Mesothelial cell of epicardium (in vitro differentiated cells): ENCODE data around the gene ETV3L. TPM values are rescaled to one million over a fixed set of nuclear protein-coding genes. Genes with fewer than 3 reads are reported as not detected.

Experiments used
- DNase-seq, 2 experiments: peaks; one replicate each; pipeline ENCODE4 v3.0.0; 2021; ENCODE audit warnings: low spot score in 2 of 2; ENCODE audit not compliant: unreplicated experiment in 2 of 2
- H3K27ac Mint-ChIP-seq: 2 replicates; pipeline ENCODE4 v1.8.0; 2021; ENCODE audit warnings: mixed read lengths
- H3K27me3 Mint-ChIP-seq: 2 replicates; pipeline ENCODE4 v1.8.0; 2021; ENCODE audit warnings: low read depth, mixed read lengths
- H3K36me3 Mint-ChIP-seq: 2 replicates; pipeline ENCODE4 v1.8.0; 2021; ENCODE audit warnings: mixed read lengths
- H3K4me1 Mint-ChIP-seq: 2 replicates; pipeline ENCODE4 v1.8.0; 2021; ENCODE audit warnings: mixed read lengths
- H3K4me3 Mint-ChIP-seq: 2 replicates; pipeline ENCODE4 v1.8.0; 2021; ENCODE audit warnings: mild to moderate bottlenecking, moderate library complexity, mixed read lengths
- H3K9me3 Mint-ChIP-seq: 2 replicates; pipeline ENCODE4 v1.8.0; 2021; ENCODE audit warnings: mixed read lengths
- total RNA-seq: library from RNA; stranded (reverse); gene quantifications from 3 replicates; pipeline ENCODE4 v1.2.1, GENCODE V29; 2021
- TF ChIP-seq, protein P1 (sequence below): fragments of 200-600 bp; sonication (generic); IDR thresholded peaks from one replicate; pipeline ENCODE4 v1.5.0; 2021; ENCODE audit warnings: antibody characterized with exemption; ENCODE audit not compliant: unreplicated experiment

ETV3L gene
- total RNA-seq, 1 donor from 2014 or later = not detected

DNA sequence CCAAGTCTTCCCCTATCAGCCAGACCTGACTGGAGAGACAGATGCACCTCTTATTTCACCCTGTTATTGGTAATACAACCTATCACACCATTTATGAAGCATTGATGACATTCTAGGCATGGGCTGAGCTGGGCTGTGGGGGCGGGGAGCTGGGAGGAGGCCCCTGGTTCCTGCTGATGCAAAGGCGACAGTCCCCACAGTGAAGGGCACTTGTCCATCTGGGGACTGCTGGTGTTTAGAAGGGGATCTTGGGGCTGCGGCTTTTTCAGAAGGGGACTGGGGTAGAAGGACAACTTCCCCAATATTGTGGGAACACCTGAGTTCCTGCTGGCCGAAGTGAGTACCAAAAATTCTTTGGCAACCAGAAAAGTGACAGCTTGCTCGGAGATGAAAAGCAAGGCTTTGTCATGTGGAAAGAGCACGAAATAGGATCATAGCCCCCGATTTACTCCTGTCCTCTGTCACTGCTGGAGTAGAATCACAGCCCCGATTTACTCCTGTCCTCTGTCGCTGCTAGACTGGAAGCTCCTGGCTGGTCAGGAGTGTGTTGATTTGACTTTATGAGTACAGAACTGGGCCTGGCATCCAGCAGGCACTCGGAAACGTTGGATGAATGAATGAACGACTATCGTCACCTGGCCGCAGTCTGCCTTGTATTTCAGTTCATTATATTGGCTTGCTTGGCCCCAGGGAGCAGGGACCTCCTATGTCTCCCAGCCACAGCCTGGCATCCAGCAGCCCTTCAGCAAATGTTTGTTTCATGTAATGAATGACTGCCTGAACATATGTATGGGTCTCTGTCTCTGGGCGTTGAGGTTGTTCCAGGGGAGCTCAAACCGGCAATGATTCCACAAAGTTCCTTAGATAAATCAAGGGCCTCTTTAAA lies 16.5 kb upstream of the ETV3L start:
- TF ChIP-seq, protein P1, sequence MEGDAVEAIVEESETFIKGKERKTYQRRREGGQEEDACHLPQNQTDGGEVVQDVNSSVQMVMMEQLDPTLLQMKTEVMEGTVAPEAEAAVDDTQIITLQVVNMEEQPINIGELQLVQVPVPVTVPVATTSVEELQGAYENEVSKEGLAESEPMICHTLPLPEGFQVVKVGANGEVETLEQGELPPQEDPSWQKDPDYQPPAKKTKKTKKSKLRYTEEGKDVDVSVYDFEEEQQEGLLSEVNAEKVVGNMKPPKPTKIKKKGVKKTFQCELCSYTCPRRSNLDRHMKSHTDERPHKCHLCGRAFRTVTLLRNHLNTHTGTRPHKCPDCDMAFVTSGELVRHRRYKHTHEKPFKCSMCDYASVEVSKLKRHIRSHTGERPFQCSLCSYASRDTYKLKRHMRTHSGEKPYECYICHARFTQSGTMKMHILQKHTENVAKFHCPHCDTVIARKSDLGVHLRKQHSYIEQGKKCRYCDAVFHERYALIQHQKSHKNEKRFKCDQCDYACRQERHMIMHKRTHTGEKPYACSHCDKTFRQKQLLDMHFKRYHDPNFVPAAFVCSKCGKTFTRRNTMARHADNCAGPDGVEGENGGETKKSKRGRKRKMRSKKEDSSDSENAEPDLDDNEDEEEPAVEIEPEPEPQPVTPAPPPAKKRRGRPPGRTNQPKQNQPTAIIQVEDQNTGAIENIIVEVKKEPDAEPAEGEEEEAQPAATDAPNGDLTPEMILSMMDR = no peak
- no peak overlapping the region for H3K27ac Mint-ChIP-seq
- no peaks in the 10 kb centered on the region for H3K9me3 Mint-ChIP-seq
- DNase-seq = no peak
- peaks cover 25% of the 10 kb centered on the region for H3K4me1 Mint-ChIP-seq
- H3K27me3 Mint-ChIP-seq = peaks cover 11% of the 10 kb centered on the region
- no peaks in the 10 kb centered on the region for H3K36me3 Mint-ChIP-seq
- no peak overlapping the region for H3K4me3 Mint-ChIP-seq

- peaks cover 27% of the 10 kb centered on the region for H3K4me1 Mint-ChIP-seq
- H3K4me3 Mint-ChIP-seq = no peak overlapping the region
- H3K9me3 Mint-ChIP-seq = no peaks in the 10 kb centered on the region
- peaks cover 16% of the 10 kb centered on the region for H3K27me3 Mint-ChIP-seq
- TF ChIP-seq, protein P1 = no peak
- no peaks in the 10 kb centered on the region for H3K36me3 Mint-ChIP-seq
- H3K27ac Mint-ChIP-seq = no peak overlapping the region
- no peak for DNase-seq
Observed at GRCh38 chr1:157115429-157115838, 15.8 kb upstream of the ETV3L start.

DNA sequence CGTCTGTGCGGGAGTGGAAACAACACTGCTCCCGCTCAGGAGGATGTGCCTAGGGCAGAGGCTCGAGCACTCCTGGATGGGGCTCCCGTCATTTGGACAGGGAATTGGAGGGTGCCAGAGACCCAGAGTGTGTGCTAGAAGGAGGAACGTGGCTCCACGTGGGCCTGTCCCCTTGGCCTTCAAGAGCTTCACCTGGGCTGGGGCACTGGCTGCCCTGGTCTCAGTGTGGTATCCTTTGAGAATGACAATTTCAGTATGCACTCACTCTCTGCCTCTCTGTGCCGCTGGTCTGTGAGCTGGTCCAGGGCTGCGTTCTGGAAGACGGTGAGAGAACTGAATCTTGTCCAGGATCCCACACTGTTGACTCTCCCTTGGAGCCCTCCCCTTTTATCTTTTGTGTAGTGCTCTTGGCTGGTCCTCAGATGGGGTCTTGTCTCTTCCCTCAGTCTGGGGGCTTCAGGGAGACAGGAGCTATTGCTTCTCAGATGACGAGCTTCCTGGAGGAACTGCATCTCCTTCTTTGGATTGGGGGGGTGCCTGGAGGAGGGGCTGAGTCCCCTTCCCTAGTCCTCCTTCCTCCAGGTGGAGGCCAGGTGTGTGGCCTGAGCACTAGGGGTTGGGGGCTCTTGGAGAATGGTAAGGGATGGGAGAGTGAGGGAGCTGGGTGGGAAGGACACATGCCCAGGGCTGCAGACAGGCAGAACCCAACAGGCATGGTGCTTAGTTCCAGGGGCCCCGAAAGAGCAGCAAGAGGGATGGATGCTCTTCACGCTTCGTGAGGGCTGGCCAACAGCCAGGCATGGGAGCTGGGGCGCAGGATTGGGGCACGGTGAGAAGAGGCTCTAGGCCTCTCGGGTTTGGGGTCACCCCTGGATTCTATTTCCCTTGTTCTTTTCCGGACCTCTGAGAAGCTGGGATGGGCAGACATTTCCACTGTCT lies 14.8 kb upstream of the ETV3L start:
- TF ChIP-seq, protein P1 = no peak
- Mint-ChIP-seq H3K9me3 (no peaks in the 10 kb centered on the region), H3K4me1 (peaks cover 27% of the 10 kb centered on the region), H3K27me3 (peaks cover 16% of the 10 kb centered on the region), H3K36me3 (no peaks in the 10 kb centered on the region), H3K27ac (no peak overlapping the region), H3K4me3 (no peak overlapping the region)
- no peak for DNase-seq

DNA sequence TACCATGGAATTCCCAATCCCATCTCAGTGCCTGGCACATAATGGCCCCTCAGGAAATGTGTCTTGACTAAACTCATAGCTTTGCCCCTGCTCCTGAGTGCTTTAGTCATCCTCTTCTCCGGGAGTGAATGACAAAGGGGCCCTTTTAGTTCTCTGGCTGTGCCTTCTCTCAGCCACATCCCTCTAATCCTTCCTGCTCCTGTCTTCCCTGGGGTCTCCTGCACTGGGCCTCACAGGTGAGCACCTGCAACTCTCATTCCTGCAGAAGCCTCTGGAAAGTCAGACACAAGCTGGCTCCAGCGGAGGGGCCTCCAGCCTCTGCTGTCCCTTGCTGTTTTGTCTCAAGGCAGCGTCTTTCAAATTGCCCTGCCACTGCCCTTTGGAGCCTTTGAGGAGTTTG lies 14.0 kb upstream of the ETV3L start:
- DNase-seq = no peak
- Mint-ChIP-seq H3K9me3 (no peaks in the 10 kb centered on the region), H3K4me1 (peaks cover 27% of the 10 kb centered on the region), H3K4me3 (no peak overlapping the region), H3K27me3 (peaks cover 21% of the 10 kb centered on the region), H3K36me3 (no peaks in the 10 kb centered on the region), H3K27ac (peak overlapping the region; percentile 25)
- TF ChIP-seq, protein P1 = no peak

GRCh38 chr1:157113106-157113505 lies 13.5 kb upstream of the ETV3L start:
- Mint-ChIP-seq H3K9me3 (no peaks in the 10 kb centered on the region), H3K36me3 (no peaks in the 10 kb centered on the region), H3K4me3 (no peak overlapping the region), H3K4me1 (peaks cover 27% of the 10 kb centered on the region), H3K27me3 (peaks cover 21% of the 10 kb centered on the region), H3K27ac (no peak overlapping the region)
- DNase-seq = no peak
- TF ChIP-seq, protein P1 = no peak
